GM19467 (cell line): ENCODE measurements around the gene AP5S1.
"Not testable (repeated sequence)": the region's sequence is repeated elsewhere in the genome, so short reads cannot be mapped to it uniquely, and the experiment has no call there.

Source experiments
- ATAC-seq: cut with Tn5 transposase; IDR thresholded peaks from one replicate; pipeline ENCODE4 v1.9.1; 2021; ENCODE audit warnings: mild to moderate bottlenecking, moderate library complexity; ENCODE audit not compliant: unreplicated experiment

Gene AP5S1

GRCh38 chr20:3789201-3789600 lies 31.1 kb upstream of the AP5S1 start:
- not testable (repeated sequence) for ATAC-seq

- not testable (repeated sequence) for ATAC-seq
Measured at GRCh38 chr20:3794168-3794567, 26.2 kb upstream of the AP5S1 start.

GRCh38 chr20:3794701-3795420 lies 25.5 kb upstream of the AP5S1 start:
- ATAC-seq: no peak

DNA sequence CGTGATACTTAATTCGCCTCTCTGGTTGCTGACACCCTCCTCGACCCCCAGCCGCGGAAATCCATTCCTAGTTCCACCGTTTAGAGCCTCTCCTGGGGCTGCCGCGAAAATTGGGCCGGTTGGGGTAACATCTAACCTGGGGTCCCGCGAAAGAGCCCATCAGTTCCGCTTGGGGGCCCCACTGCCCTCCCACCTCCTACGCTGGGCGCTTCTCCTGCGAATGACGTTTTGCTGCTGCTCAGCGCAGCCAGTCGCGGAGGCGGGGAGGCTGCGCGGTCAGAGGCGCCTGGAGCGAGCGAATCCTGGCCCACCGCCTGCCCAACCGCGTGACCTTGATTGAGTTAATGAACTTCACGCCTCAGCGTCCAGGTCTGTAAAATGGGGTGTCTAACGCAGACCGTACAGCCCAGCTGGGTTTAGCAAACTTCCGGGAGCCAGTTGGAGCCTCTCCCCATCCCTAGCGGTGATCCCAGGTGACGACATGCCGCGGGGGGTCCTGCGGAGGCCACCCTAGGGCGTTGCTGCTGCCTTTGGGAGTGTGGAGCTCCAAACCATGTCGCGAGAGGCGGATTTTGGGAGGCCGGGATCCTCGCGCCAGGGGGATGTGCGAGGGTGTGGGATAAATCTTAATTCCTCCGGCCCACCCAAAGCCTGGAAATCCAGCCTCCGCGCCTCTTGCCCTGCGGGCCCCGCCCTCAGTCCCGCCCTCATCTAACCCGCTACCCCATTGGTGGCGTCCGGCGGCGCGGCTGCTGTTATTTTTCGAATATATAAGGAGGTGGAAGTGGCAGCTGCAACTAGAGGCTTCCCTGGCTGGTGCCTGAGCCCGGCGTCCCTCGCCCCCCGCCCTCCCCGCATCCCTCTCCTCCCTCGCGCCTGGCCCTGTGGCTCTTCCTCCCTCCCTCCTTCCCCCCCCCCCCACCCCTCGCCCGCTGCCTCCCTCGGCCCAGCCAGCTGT lies 24.6 kb upstream of the AP5S1 start, which contains the start of gene CDC25B:
Gene CDC25B (plus strand): TSS at position 800 of the 958 bp plus-strand sequence. CDS start 222 bp downstream, outside the sequence.
- ATAC-seq: peak; percentile 47

DNA sequence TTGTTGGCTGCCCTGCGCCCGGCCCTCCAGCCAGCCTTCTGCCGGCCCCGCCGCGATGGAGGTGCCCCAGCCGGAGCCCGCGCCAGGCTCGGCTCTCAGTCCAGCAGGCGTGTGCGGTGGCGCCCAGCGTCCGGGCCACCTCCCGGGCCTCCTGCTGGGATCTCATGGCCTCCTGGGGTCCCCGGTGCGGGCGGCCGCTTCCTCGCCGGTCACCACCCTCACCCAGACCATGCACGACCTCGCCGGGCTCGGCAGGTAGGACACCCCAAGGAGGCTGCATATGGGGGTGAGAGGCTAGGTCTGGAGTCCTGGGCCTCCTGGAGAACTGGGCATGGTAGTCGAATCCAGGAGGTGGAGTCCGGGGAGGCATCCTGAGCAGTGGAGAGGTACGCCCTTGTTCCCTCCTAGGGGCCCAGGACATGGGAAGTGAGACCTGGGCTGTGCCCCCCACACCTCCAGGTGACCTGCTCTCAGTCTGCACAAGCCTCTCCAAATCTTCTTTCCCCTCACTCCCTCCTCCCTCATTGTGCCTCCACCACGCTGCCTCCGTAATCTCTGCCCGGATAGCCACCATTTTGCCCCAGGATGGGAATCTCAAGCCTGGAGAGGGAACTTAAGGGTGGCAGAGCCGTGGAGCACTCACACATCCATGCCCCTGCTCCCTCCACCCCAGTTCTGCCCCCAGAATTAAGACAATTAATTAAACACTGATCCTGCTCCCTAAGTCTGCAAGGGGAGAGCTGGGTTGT lies 23.7 kb upstream of the AP5S1 start:
- peak; percentile 3 for ATAC-seq

- ATAC-seq: no peak
Measured at GRCh38 chr20:3797226-3797545, 23.2 kb upstream of the AP5S1 start.

DNA sequence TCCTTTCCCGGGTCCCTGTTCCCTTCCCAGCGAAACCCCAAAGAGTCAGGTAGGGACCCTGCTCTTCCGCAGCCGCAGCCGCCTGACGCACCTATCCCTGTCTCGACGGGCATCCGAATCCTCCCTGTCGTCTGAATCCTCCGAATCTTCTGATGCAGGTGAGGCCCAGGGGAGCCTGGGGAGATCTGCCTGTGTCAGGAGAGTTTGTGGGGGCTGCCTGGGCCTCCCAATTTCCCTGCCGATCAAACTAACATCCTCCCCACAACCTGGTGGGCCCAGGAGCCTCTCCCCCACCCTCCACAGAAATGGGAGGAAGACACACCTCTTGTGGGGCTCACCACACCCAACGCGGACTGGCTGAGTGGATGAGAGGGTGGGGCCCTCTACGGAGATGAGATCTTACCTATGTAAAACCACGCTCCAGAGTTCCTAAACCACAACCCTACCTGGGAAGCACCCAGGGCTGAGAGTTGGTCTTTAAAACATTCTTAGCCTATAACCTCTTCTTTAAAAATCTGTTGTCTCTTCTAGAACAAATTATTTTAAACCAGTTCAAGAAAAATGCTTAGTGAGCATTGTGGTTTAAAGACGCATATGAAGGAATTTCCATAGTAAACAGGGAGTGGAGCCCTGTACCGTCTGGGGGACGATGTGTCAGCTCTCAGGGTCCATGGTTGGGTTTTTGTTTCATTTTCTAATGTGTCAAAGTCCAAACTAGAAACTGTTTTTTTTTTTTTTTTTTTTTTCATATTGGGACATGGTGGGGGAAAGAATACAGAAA lies 22.6 kb upstream of the AP5S1 start:
- ATAC-seq: no peak

DNA sequence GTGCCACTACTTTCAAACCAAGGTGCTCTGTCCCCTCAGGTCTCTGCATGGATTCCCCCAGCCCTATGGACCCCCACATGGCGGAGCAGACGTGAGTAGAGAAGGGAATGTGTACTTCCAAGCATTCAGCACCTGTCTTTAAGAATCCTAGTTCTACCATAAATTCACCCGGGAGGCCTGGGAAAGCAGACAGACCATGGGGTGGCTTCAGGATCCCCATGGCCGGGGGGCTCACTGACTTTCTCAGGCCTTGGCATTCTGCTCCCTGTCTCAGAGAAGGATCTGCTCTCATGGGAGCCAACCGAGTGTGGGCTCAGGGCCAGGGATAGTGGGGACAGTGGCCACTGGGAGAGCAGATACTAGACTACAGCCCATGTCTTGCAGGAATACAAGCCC lies 22.0 kb upstream of the AP5S1 start:
- ATAC-seq: no peak

DNA sequence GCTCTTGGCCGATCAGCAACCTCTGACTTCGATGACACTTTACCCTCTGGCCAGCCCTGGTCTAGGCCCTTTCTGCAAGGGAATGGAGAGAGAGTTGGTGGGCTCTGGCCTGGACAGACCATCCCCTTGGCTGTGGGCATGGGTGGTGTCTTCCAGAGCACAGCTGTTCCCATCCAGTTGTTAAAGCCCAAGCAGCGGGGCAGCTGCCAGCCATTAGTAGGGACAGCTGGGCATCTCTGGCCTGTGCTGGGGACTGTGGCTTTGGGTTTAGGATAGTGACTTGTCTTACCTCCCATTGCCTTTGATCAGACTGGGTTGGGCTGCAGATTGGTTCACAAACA lies 21.5 kb upstream of the AP5S1 start:
- no peak for ATAC-seq

GRCh38 chr20:3800256-3800877 lies 20.0 kb upstream of the AP5S1 start:
- no peak for ATAC-seq

DNA sequence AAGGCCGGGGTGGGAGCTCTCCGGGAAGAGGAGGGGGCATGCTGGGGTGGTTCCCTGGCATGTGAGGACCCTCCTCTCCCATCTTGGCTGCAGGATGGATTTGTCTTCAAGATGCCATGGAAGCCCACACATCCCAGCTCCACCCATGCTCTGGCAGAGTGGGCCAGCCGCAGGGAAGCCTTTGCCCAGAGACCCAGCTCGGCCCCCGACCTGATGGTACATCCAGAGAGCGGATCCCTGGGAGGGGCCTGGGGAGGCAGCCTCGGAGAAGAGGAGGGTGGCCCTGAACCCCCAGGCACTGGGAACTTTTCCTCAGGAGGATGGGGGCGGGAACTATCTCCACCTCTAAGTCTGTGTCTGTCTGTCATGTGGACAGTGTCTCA lies 19.5 kb upstream of the AP5S1 start:
- ATAC-seq: no peak

DNA sequence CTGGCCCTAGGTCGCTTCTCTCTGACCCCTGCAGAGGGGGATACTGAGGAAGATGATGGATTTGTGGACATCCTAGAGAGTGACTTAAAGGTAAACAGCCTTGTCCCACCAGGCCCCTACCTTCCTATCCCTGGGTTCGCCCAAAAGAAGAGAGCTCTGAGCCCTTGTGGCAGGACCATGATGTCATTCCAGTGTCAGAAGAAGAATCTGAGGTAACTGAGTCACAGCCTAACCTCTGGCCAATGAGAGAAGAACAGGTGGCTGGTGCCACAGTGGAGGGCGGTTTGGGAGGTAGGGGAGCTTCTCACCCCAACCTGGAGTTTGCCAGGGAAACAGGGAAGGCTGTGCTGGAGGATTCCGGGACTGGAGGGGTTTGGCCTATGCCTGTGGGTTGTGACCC lies 19.0 kb upstream of the AP5S1 start:
- ATAC-seq: no peak

DNA sequence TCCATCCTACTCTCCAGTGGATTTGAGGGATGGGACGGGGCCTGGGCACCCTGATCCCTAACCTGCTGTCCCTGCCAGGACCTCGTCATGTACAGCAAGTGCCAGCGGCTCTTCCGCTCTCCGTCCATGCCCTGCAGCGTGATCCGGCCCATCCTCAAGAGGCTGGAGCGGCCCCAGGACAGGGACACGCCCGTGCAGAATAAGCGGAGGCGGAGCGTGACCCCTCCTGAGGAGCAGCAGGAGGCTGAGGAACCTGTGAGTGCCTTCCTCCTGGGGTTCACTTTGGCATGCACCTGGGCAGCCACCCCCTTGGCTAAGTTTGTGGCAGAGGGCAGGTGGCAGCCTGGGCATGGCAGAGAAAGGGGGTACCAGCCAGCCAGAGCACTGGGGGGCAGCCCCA lies 18.5 kb upstream of the AP5S1 start:
- ATAC-seq: no peak

- no peak for ATAC-seq
Measured at GRCh38 chr20:3802524-3803239, 17.7 kb upstream of the AP5S1 start.

- ATAC-seq: no peak
Measured at GRCh38 chr20:3803289-3803688, 17.1 kb upstream of the AP5S1 start.

- no peak for ATAC-seq
Measured at GRCh38 chr20:3803854-3804253, 16.5 kb upstream of the AP5S1 start.

DNA sequence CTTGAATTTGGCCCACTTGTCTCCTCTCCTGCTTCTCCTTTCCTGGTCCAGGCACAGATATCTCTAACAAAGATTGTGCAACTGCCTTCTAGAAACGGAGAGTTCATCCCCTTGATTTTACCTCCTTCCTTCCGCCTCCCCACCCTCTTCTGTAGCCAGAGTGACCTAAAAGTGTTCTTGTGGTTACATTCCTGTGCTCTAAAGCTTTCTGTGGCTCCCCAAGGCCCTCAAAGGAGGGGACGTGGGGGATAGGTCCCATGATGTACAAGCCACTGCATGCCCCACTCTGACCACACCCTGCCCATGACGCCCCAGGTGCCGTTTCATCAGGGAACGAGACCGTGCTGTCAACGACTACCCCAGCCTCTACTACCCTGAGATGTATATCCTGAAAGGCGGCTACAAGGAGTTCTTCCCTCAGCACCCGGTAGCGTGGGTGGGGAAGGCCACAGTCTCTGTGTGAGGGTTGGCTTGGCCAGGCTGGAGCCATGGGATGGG lies 16.0 kb upstream of the AP5S1 start:
- ATAC-seq: no peak

DNA sequence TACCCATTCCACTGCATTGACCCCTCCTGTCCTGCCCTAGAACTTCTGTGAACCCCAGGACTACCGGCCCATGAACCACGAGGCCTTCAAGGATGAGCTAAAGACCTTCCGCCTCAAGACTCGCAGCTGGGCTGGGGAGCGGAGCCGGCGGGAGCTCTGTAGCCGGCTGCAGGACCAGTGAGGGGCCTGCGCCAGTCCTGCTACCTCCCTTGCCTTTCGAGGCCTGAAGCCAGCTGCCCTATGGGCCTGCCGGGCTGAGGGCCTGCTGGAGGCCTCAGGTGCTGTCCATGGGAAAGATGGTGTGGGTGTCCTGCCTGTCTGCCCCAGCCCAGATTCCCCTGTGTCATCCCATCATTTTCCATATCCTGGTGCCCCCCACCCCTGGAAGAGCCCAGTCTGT lies 15.6 kb upstream of the AP5S1 start:
- no peak for ATAC-seq

DNA sequence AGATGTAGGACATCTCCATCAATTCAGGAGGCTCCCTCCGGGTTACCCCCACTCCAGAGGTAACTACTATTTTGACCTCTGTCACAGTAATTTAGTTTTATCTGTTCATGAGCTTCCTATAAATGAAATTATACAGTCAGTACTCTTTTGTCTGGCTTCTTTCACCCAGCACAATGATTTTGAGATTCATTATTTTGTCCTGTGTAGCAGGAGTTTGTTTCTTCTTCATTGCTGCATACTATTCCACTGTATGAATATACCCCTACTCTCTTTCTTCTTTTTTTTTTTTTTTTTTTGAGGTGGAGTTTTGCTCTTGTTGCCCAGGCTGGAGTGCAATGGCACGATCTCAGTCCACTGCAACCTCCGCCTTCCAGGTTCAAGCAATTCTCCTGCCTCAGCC lies 11.8 kb upstream of the AP5S1 start:
- no peak for ATAC-seq
